ENCODE data around the gene WIPF3.
"Not testable (repeated sequence)": the region's sequence is repeated elsewhere in the genome, so short reads cannot be mapped to it uniquely, and the experiment has no call there.

WIPF3 gene

GRCh38 chr7:29950480-29950879 is 144.2 kb downstream of the WIPF3 start:
- no peak for DNase-seq (ENCODE audit: low read depth in 2 of 2, low spot score in 1 of 2)

GRCh38 chr7:29951206-29951605 is 144.9 kb downstream of the WIPF3 start:
- no peak for DNase-seq (ENCODE audit: low read depth in 2 of 2, low spot score in 1 of 2)

GRCh38 chr7:29953726-29954347 is 147.5 kb downstream of the WIPF3 start:
- no peak for DNase-seq (ENCODE audit: low read depth in 2 of 2, low spot score in 1 of 2)

- DNase-seq (ENCODE audit: low read depth in 2 of 2, low spot score in 1 of 2), result no peak
Observed at GRCh38 chr7:29955075-29955792, 148.9 kb downstream of the WIPF3 start.

- no peak for DNase-seq (ENCODE audit: low read depth in 2 of 2, low spot score in 1 of 2)
Observed at GRCh38 chr7:29955799-29956486, 149.6 kb downstream of the WIPF3 start.

- no peak for DNase-seq (ENCODE audit: low read depth in 2 of 2, low spot score in 1 of 2)
Observed at GRCh38 chr7:29956487-29956836, 150.2 kb downstream of the WIPF3 start.

- no peak for DNase-seq (ENCODE audit: low read depth in 2 of 2, low spot score in 1 of 2)
Observed at GRCh38 chr7:29957521-29958310, 151.4 kb downstream of the WIPF3 start.

GRCh38 chr7:29958667-29959358 is 152.5 kb downstream of the WIPF3 start:
- DNase-seq (ENCODE audit: low read depth in 2 of 2, low spot score in 1 of 2), result no peak

- DNase-seq (ENCODE audit: low read depth in 2 of 2, low spot score in 1 of 2), result not testable (repeated sequence)
Observed at GRCh38 chr7:29961611-29962010, 155.3 kb downstream of the WIPF3 start.

- DNase-seq (ENCODE audit: low read depth in 2 of 2, low spot score in 1 of 2), result no peak
Observed at GRCh38 chr7:29962035-29962434, 155.7 kb downstream of the WIPF3 start.

GRCh38 chr7:29965030-29965429 is 158.7 kb downstream of the WIPF3 start:
- no peak for DNase-seq (ENCODE audit: low read depth in 2 of 2, low spot score in 1 of 2)
